Stimulated activated CD4-positive, alpha-beta T cell treated with anti-CD3 and anti-CD28 coated beads, Interleukin-12 subunit alpha, Interleukin-12 subunit beta, amount 100 ng/mL, for 48 hours (primary cell): ENCODE data around the gene DAZAP1.
"Not testable (repeated sequence)": the region's sequence is repeated elsewhere in the genome, so short reads cannot be mapped to it uniquely, and the experiment has no call there.

Source experiments
- DNase-seq, 3 donors: peaks; one replicate each; pipeline ENCODE4 v3.0.0-alpha.2; 2020; ENCODE audit warnings: low read depth in 2 of 3, low spot score in 1 of 3

Gene DAZAP1

DNA sequence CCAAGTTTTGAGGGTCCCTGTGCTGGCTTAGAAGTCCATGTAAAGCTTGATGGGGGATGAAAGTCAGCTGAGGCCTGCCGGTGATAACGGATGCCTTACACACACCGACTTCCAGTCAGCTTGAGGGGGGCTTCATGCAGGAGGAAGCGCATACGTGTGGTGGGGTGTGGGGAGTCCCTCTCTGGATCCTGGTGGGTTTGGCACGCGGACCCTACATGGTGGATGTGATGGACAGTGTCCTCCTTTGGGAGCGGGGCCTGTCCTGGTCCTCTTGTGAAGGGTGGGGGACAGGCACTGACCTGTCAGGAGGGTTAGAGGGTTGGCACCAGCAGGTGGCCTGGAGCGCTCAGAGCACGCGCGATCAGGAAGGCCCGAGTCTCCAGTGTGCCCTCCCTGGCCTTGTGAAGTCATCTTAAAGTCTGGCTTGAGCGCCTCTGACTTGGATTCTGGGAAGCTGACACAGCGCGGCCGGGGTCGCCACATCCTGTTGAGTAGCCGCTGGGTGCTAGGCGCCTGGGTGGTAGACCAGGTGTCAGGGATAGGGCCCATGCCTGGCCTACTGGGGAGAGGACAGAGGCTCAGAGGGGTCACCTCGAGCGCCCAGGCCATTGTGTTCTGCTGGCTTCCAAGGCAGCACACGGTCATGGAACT, 2.9 kb downstream of the DAZAP1 start:
- no peak for DNase-seq

DNA sequence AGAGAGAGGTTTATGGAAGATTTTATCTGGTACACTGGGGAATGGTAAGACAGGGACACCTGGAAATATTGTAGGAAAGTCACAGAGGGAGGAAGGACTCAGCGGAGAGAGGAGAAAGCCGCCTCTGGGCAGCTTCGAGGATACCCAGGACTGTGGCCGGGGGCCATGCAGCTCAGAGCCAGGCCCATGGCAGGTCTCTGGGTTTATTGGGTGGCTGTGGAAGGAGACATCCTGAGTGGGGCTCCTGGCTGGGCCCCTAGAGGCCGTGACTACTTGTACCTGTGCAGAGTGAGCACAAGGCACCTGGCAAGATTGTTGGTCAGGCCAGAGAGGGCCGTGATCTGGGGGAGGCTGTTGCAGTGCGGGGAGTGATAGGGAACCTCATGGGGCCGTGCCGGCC, 3.4 kb downstream of the DAZAP1 start:
- no peak for DNase-seq

DNA sequence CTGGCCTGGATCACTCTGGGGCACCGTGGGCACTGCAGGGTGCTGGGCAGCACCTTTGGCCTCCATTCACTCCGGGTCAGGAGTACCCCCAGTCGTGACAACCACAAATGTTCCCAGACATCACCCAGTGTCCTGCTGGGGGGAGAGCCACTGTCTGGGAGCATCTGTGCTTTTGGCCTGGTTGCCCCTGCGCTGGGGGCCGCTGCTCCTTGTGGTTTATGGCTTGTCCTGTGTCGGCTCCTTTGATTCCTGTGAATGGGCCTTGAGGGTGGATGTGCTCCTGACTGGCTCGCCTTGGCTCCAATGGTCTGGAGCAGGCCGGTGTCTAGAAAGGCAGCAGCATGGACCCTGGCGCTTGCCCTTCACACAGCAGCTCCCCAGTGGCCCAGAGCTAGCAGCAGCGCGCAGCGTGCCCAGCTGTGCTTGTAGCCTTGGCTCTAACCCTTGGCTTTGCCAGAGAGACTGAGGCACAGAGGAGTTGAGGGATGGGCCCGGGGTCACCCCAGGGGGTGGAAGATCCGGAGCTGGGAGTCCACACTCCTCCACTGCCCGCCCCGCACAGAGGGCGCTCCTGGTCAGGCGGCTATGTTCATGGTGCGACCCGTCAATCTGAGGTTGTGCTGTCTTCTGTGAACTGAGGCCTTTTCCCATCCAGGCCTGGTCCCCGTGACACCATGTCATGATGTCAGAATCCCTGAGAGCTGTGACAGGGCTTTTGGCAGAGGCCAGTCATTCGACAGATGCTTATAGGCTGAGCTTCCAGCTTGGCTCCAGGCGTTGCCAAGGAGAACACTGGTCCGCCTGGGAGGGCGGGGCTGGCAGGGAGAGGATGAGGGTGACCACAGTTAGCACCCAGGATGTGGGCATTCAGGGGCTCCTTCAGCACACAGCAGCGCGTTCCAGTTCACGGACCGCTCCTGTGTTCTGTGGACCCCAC, 4.1 kb downstream of the DAZAP1 start:
- DNase-seq = no peak

DNA sequence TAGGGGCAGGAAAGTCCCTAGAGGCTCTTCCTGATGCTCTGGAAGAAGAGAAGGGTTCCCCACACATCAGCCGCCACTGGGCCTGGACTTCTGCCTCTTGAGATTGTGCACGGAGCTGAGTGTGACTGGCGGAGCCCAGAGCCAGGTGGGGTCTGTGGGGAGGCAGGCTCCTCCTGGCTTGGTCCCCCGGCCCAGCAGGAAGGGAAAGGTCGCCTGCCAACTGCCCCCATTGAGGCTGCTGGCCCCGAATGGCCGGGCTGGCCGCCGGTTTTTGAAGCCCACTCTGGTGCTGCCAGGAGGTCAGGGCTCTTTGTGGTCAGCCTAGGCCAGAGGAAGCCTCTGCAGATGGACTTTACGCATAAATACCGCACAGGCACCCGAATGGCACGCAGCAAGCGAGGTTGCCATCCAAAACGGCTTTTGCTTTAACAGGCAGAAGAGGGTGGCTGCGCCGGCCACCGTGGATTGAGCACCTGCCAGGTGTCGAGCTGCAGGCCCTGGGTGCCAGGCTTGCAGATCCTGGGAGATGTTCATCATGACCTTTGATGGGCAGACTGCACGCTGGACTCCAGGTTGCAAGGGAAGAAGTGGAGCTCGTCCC, 5.0 kb downstream of the DAZAP1 start:
- DNase-seq = no peak

DNA sequence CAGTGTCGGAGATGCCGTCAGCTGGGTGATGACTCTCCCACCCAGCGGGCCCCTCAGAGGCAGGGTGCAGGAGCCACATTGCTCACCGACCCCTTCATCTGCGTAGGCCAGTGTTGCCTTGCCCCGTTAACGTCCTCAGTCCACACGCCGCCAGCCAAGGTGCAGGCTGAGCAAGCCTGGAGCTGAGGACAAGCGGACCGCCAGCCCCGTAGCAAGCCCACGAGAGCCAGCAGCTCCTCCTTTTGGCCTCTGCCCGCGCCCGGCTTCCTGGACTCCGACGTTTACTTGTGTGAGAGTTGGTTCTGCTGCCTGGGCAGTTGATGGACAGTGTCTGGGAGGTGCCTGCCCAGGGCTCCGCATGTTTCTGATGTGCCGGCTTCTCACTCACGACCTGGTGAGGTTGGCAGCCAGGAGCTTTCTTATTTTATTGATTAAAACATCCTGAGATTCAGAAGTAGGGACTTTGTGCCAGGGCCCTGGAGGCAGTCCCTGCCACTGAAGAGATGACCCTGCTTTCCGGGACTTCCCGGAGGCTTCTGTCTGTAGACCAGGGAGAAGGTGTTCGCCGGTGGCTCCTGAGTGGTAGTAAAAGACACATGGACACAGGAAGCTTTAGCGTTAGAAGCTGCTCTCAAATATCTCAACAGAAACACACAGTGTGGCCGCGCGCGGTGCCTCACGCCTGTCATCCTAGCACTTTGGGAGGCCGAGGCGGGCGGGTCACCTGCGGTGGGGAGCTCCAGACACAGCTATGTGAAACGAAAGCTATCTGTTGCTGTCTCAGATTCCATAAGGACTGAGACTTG, 5.8 kb downstream of the DAZAP1 start:
- no peak for DNase-seq

DNA sequence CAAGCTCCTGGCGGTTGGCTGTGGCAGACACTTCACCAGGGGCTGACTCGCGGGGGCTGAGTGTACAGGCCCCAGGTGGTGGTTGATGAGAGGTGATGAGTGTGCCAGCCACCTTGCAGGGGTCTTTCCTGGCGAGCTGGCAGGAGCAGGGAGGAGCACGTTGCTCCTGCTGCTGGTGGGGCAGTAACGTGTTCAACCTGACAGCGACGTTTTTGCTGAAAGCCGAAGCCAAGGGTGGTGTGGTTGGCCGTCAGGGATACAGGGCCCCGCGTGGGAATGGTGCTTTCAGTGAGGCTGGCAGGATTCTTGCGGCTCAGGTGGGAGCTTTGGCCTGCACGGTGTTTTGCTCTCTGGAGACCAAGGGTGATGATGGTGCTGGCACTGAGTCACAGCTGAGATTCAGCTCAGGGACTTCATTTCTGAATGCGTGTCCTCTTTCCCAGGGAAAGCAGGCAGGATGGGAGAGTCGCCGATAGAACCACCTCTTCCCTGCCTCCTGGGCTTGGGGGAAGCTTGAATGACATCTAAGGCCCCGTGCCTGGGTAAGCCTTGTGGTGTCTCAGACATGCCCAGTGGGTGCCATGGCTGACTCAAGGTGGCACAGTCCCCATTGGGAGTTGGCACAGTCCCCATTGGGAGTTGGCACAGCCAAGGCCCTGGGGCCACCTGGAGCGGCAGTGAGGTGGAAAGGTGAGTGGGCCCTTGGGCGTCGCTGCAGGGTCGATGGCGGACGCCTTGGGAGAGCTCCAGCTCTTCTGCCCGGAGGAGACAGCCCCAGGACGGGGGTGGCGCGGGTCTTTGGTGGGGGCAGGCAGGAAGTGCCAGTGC, 8.8 kb downstream of the DAZAP1 start:
- DNase-seq = no peak

DNA sequence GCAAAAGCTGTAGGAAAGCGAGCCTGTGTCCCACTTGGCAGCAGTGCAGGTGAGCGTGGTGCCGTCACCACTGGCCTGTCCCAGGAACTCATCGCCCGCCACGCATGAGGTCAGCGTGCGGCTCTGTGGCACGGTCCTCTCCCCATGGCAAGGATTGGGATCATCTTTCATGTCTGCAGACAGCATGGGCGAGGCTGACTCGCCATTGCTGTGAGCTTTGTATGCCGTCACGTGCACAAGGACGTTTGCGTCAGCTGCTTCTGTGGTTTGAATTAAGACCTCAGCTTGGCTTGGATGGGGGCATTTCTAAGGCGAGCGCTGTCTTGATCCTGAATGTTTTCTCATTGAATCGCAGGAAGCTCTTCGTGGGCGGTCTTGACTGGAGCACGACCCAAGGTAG, 9.8 kb downstream of the DAZAP1 start:
- DNase-seq = no peak

DNA sequence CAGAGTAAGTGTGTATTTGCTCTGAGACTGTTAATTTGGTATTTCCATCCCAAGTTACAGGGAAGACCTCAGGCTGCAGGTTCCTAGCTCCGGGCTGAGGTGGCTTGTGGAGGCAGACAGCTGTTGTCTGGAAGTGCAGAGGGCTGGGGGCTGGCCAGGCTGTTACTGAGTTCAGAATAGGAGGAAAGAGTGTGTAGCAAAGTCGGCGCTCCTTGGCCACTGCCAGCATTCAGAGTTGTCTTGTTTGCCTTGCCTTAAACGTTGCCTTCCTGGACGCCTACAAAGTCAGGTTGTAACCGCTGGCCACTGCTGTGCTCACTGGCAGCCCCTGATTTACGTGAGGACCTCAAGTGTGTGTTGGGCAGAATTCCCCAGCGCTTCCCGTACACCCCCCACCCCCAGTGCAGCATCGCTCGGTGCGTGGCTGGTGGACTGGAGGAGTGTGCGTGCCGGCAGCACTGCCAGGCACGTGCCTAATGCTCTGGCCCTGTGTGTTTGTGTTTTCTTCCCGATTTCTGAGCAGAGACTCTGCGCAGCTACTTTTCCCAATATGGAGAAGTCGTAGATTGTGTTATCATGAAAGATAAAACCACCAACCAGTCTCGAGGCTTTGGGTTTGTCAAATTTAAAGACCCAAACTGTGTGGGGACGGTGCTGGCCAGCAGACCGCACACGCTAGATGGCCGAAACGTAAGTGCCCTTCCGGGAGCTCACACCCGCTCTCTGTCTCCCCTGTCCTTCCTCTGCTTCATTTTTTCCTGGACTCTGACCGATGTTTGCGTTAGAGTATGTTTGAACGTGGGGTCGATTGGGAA, 10.5 kb downstream of the DAZAP1 start:
- no peak for DNase-seq

DNA sequence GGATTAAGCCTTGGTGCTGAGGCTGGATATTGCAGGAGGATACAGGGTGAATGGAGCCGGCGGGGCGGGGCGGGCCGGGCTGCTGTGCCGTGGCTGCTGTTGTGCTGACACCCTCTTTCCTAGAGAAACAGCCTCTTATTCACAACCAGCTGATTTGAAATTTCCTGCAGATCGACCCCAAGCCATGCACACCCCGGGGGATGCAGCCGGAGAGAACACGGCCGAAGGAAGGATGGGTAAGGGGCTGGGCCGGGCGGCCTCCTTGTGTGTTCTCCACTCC, 11.1 kb downstream of the DAZAP1 start:
- DNase-seq = no peak

DNA sequence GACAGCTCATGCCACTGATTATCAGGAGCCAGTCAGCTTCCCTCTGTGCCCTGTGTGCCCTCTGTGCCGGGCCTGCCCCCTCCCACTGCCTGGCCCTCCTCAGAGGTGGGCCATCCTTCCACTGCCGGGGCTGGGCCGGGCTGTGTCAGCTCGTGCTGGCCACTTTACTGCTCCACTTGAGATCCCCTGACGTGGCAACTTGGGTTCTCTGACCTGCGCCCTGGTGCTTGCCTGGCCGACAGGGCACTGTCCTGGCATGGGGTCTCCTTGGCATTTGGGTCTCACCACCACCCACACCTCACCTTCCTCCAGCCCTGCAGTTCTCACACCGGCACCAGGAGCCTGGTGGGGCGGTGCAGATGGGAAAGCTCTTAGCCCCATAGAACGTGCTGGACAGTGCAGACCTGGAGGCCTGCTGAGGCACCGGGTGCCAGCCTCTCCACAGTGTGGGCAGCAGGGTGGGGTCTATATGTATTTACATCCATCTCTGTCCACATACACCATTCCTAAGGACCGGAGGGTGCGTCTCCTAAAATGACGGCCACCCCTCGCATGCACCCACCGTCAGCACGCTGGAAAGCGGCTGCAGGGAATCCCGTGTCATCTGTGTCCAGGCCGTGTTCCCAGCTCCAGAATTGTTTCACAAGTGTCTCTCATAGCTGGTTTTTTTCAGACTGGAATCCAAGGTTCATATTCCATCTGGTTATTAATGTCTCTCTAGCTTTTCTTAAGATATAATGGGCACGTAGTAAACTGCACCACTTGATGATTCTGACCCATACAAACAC, 11.8 kb downstream of the DAZAP1 start:
- DNase-seq = no peak

DNA sequence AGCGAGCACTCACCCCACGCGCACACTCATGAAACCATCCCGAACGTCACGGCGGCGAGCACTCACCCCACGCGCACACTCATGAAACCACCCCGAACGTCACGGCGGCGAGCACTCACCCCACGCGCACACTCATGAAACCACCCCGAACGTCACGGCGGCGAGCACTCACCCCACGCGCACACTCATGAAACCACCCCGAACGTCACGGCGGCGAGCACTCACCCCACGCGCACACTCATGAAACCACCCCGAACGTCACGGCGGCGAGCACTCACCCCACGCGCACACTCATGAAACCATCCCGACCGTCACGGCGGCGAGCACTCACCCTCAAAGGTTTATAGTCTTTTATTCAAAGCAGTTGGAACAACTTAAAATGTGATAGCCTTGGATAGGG, 12.7 kb downstream of the DAZAP1 start:
- DNase-seq = not testable (repeated sequence)

DNA sequence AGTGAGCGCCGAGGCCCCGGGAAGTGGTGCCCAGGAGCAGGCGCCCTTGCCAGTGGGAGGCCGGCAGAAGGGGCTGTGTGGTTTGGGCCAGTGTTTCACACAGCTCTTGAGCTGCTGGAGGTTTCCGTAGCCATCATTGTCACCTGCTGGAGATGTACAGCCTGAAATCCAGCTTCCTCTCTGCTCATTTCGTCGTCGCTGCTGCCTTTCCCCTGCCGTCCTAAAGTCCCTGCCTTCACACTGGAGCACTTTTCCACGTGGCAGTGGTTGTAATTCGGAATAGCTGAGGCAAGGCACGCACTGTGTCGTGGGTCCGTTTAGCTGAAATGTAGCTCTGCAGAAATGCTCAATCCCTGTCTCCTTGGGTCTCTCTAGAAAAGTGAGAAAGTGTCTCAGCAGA, 13.2 kb downstream of the DAZAP1 start:
- DNase-seq = no peak

DNA sequence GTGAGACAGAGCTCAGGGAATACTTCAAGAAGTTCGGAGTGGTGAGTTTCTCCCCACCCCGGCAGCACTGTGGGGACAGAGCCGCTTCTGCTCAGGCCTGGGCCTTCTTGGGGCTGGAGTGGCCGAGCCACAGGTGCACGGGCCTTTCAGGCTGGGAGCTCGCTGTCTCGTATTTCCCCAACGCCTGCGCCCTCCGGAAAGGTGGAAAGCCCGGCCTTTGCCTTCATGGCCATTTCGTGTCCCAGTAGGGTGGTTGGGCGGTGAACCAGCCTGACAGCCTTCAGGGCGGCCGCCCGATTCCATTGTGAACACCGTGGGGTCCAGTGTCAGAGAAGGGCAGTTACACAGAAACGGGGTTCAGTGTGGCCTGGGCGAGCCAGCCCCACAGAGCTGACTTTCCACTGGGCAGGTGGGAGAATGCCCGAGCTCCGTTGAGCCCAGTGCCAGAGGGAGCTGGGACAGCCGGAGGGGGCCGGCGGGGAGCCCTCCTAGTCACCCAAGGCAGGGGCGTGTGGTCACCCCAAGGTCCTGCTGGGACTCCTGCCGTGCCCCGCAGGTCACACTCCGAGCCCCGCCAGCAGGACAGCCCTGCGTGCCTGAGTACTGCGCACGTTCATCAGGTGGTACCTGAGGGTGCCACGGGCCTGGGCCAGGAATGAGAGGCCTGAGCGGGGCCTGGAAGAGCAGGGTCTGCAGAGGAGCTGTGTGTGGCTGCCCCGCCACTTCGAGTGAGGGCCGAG, 14.0 kb downstream of the DAZAP1 start:
- no peak for DNase-seq

DNA sequence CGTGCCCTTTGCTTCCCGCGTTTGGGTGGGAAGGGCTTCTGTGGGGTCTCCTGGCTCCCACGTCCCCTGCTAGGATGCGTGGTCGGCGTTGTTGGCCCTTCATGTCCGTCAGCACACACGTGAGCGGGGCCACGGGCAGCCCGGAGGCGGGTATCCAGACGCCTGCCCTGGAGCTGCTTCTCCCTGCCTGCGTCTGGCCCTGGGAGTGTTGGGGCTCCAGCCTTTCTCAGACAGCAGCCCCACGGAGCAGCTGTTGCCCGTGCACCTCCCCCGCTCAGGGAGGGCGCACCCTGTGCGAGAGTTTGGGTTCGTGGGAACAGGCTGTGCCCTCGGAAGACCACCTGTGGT, 14.5 kb downstream of the DAZAP1 start:
- no peak for DNase-seq

DNA sequence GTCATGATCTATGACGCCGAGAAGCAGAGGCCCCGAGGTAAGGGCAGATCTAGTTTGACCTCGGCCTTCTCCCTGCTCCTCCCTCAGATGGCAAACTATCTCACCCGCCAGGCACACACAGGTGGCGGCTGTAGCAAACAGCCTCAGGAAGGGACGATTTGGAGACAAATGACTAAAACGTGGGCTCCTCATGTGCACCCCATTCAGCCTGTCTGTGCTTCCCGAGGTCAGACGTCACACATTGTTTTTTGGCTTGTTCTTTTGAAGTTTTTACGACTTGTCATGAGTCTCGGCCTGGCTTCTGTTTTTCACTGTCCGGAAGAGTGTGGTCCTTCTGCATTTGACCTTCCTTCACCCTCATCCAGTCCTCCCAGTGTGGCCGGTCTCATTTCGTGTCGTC, 15.0 kb downstream of the DAZAP1 start:
- DNase-seq = no peak

DNA sequence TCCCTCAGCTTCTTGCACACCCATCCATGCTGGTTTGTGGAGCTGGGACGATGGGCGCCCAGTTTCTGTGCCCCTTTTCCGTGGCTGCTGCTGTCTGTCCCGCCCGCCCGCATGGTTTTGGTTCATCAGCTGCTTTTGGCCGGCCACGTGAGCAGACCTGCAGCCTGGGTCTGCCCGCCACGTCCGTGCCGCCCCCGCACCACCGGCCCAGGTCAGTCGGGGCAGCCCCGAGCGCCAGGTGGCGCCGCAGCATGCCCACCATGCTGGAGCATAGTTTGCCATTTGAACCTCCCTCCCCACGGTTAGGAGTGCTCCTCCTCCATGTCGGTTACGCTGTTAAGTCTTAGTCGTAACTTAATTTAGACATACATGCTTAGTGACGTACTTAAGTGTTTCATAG, 15.6 kb downstream of the DAZAP1 start:
- no peak for DNase-seq

DNA sequence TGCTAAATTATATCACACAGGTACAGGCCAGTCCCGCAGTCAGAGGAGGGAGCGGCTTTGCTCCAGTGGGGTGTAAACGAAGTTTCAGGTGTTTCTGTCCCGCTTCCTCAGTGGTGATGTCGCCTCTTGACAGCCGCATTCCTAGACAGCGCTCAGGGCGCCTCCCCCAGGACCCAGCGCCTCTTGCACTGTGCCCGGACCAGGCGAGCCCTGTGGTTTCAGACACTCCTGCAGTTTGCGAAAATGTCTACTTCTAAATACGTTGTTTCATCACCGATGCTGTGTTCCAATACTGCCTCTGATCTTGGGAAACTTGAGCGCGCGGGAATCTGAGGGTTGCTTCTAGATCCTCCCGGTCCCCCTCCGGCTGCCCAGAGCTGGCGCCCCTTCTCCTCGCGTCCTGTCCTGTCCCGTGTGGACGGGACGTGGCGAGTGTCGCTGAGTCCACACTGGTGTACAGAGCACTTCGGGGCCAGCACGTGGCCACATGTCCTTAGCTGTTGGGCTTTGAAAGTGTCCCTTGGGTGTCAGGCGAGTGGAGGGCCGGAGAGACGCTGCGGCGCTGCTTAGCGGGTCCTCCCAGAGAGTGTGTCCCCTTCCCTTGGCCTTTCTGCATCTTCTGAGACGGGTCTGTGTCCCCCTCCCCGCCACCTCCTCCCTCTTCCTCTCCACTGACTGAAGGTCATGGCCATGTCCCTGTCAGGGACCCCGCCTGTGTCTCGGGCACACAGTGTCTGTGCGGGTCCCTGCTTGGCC, 16.2 kb downstream of the DAZAP1 start:
- no peak for DNase-seq
